SK-N-SH (cell line): ENCODE results near the gene SART1. TPM values are rescaled to one million over a fixed set of nuclear protein-coding genes. Genes with fewer than 3 reads are reported as not detected.

ENCODE experiments used
- CTCF ChIA-PET: fragments of 300-600, 350-600 bp; formaldehyde crosslinking; extraction: SDS; loops from one replicate; lab custom pipeline; 2021; lab: Yijun Ruan, JAX
- POLR2A ChIA-PET: fragments of 350-600 bp; sonication (Branson Sonifier 250); formaldehyde crosslinking; extraction: SDS; loops from one replicate; lab custom pipeline; 2020; ENCODE audit warnings: antibody characterized with exemption, inconsistent platforms; lab: Yijun Ruan, JAX
- DNase-seq: peaks from one replicate; pipeline ENCODE4 v3.0.0; 2012
- H2AFZ ChIP-seq: fragments of 200-600 bp; sonication (generic); 2 replicates; pipeline ENCODE4 v1.8.1; 2016; ENCODE audit warnings: antibody characterized with exemption, mild to moderate bottlenecking, low read depth
- H3F3A ChIP-seq: fragments of 200-600 bp; sonication (generic); replicated peaks from 2 replicates; pipeline ENCODE3; 2016; ENCODE audit warnings: antibody characterized with exemption, mild to moderate bottlenecking; ENCODE audit not compliant: insufficient read depth
- H3K27ac ChIP-seq, 2 experiments: fragments of 200-500 bp in 1 of 2; fragments of 200-600 bp in 1 of 2; sonication (Bioruptor generic) in 1 of 2; sonication (generic), shearing (Covaris generic) in 1 of 2; 2 replicates each; pipeline versions ENCODE4 v1.5.1 to v1.6.1; 2014 to 2016; ENCODE audit warnings: low read depth in 2 of 2, inconsistent platforms in 1 of 2, low read length in 1 of 2, mild to moderate bottlenecking in 1 of 2, mixed read lengths in 1 of 2
- H3K27me3 ChIP-seq: fragments of 200-600 bp; sonication (generic), shearing (Covaris generic); 2 replicates; pipeline ENCODE4 v1.6.1; 2016; ENCODE audit warnings: mixed run types; ENCODE audit not compliant: insufficient read depth
- H3K36me3 ChIP-seq, 2 experiments: fragments of 200-500 bp in 1 of 2; fragments of 200-600 bp in 1 of 2; sonication (Bioruptor generic) in 1 of 2; sonication (generic) in 1 of 2; replicated peaks in 1 of 2; 2 replicates each; pipeline versions ENCODE3 to v1.5.1; 2014 to 2016; ENCODE audit warnings: low read length in 1 of 2, mild to moderate bottlenecking in 1 of 2; ENCODE audit not compliant: insufficient read depth in 2 of 2, control insufficient read depth in 1 of 2
- H3K4me1 ChIP-seq, 2 experiments: fragments of 200-500 bp in 1 of 2; fragments of 200-600 bp in 1 of 2; sonication (Bioruptor generic) in 1 of 2; sonication (generic), shearing (Covaris generic) in 1 of 2; 2 replicates each; pipeline versions ENCODE4 v1.5.1 to v1.6.1; 2014 to 2016; ENCODE audit warnings: low read depth in 1 of 2, low read length in 1 of 2, mixed run types in 1 of 2; ENCODE audit not compliant: insufficient read depth in 2 of 2, control insufficient read depth in 1 of 2
- H3K4me2 ChIP-seq: fragments of 200-600 bp; sonication (generic), shearing (Covaris generic); 2 replicates; pipeline ENCODE4 v1.6.1; 2017; ENCODE audit warnings: mixed run types
- H3K4me3 ChIP-seq, 2 experiments: fragments of 200-500 bp in 1 of 2; fragments of 200-600 bp in 1 of 2; sonication (Bioruptor generic) in 1 of 2; sonication (generic), shearing (Covaris generic) in 1 of 2; 2 replicates each; pipeline versions ENCODE4 v1.5.1 to v1.8.1; 2014 to 2016; ENCODE audit warnings: low read depth in 2 of 2, inconsistent platforms in 1 of 2, low read length in 1 of 2, mild to moderate bottlenecking in 1 of 2, mixed read lengths in 1 of 2, moderate library complexity in 1 of 2
- H3K79me2 ChIP-seq: fragments of 200-600 bp; sonication (generic); 2 replicates; pipeline ENCODE4 v1.8.1; 2017; ENCODE audit warnings: mild to moderate bottlenecking; ENCODE audit not compliant: insufficient read depth
- H3K9ac ChIP-seq: fragments of 200-600 bp; sonication (generic); 2 replicates; pipeline ENCODE4 v1.6.1; 2017; ENCODE audit warnings: mixed run types
- H3K9me2 ChIP-seq: fragments of 200-600 bp; sonication (generic); 2 replicates; pipeline ENCODE4 v1.6.1; 2017; ENCODE audit warnings: mixed run types
- H3K9me3 ChIP-seq: fragments of 200-600 bp; sonication (generic); 2 replicates; pipeline ENCODE4 v1.6.1; 2017; ENCODE audit warnings: mixed run types, mild to moderate bottlenecking, moderate library complexity
- H4K20me1 ChIP-seq: fragments of 200-600 bp; sonication (generic); 2 replicates; pipeline ENCODE4 v1.6.1; 2017; ENCODE audit warnings: mild to moderate bottlenecking, mixed run types; ENCODE audit not compliant: insufficient read depth
- CHD2 ChIP-seq: fragments of 150-350 bp; IDR thresholded peaks from 2 replicates; pipeline ENCODE4 v1.6.1; 2018; ENCODE audit warnings: low read length; ENCODE audit not compliant: partially characterized antibody
- FOSL2 ChIP-seq: IDR thresholded peaks from 2 replicates; pipeline ENCODE4 v1.4.0; 2012; ENCODE audit warnings: low read depth, mild to moderate bottlenecking, moderate library complexity, borderline replicate concordance
- GABPA ChIP-seq: IDR thresholded peaks from 2 replicates; pipeline ENCODE4 v1.4.0; 2012; ENCODE audit warnings: low read depth, mild to moderate bottlenecking
- GATA2 ChIP-seq: sonication (generic); formaldehyde crosslinking; IDR thresholded peaks from 2 replicates; pipeline ENCODE4 v1.5.0; 2020; ENCODE audit warnings: mild to moderate bottlenecking, missing genetic modification reagents
- JUND ChIP-seq: IDR thresholded peaks from 2 replicates; pipeline ENCODE4 v1.4.0; 2012
- MEF2A ChIP-seq: IDR thresholded peaks from 2 replicates; pipeline ENCODE4 v1.4.0; 2012; ENCODE audit warnings: low read depth, borderline replicate concordance
- POLR2AphosphoS5 ChIP-seq: IDR thresholded peaks from 2 replicates; pipeline ENCODE4 v1.6.1; 2012; ENCODE audit warnings: low read depth, low read length
- RCOR1 ChIP-seq: fragments of 150-350 bp; IDR thresholded peaks from 2 replicates; pipeline ENCODE4 v1.6.1; 2017; ENCODE audit warnings: antibody characterized with exemption, low read length
- RFX5 ChIP-seq: IDR thresholded peaks from 2 replicates; pipeline ENCODE4 v1.6.1; 2012; ENCODE audit warnings: mild to moderate bottlenecking, improper control_type of control experiment, low read length
- SIN3A ChIP-seq: IDR thresholded peaks from 2 replicates; pipeline ENCODE4 v1.6.1; 2012; ENCODE audit warnings: low read depth, mild to moderate bottlenecking, low read length, moderate library complexity, borderline replicate concordance
- SMC3 ChIP-seq: IDR thresholded peaks from 2 replicates; pipeline ENCODE4 v1.6.1; 2012; ENCODE audit warnings: low read depth, low read length, improper control_type of control experiment
- TEAD4 ChIP-seq: IDR thresholded peaks from 2 replicates; pipeline ENCODE4 v1.4.0; 2012; ENCODE audit warnings: mild to moderate bottlenecking, borderline replicate concordance; ENCODE audit not compliant: insufficient read depth
- YY1 ChIP-seq: IDR thresholded peaks from 2 replicates; pipeline ENCODE4 v1.4.0; 2012; ENCODE audit warnings: low read depth, mild to moderate bottlenecking
- WGBS: methylation state at CpG from one replicate; pipeline ENCODE4 v1.1.6; 2017; ENCODE audit warnings: low lambda C conversion rate; 5-methylcytosine and 5-hydroxymethylcytosine counted together
- polyA plus RNA-seq, 3 experiments: library from polyadenylated mRNA; depleted of rRNA; stranded (reverse); fragments of >200 nt; gene quantifications; 2 replicates each; pipeline ENCODE4 v1.2.3, GENCODE V29; 2012
- TF ChIP-seq, protein P1 (sequence below): IDR thresholded peaks from 2 replicates; pipeline ENCODE4 v1.4.0; 2012; ENCODE audit warnings: low read depth
- TF ChIP-seq, protein P2 (sequence below): IDR thresholded peaks from 2 replicates; pipeline ENCODE4; 2012

The SART1 gene
- polyA plus RNA-seq, 1 of the 3 experiments (the other 2 are of a cell fraction) = 73.6 TPM

DNA sequence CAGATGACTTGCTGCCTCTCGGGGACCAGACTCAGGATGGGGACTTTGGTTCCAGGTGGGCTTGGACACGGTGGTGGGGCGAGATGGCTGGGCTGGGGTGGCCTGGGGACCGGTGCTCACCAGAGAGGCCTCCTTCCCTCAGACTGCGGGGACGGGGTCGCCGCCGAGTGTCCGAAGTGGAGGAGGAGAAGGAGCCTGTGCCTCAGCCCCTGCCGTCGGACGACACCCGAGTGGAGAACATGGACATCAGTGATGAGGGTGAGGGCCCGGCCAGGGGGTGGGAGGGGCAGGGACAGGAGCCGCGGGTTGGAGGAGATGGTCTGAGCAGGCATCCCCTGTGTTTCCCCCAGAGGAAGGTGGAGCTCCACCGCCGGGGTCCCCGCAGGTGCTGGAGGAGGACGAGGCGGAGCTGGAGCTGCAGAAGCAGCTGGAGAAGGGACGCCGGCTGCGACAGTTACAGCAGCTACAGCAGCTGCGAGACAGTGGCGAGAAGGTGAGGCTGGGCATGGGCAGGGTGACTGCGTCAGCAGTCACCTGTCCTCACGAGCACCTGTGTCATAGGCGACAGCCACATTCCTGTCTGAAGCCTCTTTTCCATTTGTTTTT lies 5.9 kb downstream of the SART1 start:
- 94% methylated on average over 24 of the region's 30 CpGs for WGBS
- H3K4me3 ChIP-seq = no peak overlapping the region
- DNase-seq = no peak
- peaks cover 8 to 10% of the 10 kb centered on the region in 2 experiments; a peak in 3 of 4 replicates for H3K4me1 ChIP-seq
- no peak overlapping the region for H2AFZ ChIP-seq
- peaks cover 47 to 54% of the 10 kb centered on the region in 2 experiments for H3K36me3 ChIP-seq
- no peaks in the 10 kb centered on the region for H3K9me3 ChIP-seq
- ChIA-PET POLR2A (interaction anchor here (0.6 kb wide), 1 partner anchor 75 kb away, joined by 3 read pairs; no protein-coding TSS in a partner anchor), CTCF (interaction anchor here (1.3 to 1.4 kb wide), 3 partner anchors 21 to 83 kb away, joined by 4 to 5 read pairs (median 4); no protein-coding TSS in a partner anchor)
- no peak overlapping the region for H3K4me2 ChIP-seq
- no peaks in the 10 kb centered on the region for H3K27me3 ChIP-seq
- H3K9ac ChIP-seq = no peak overlapping the region
- H4K20me1 ChIP-seq = peaks cover 9% of the 10 kb centered on the region; the same call in 1 of the 2 replicates
- peaks cover 6% of the 10 kb centered on the region for H3F3A ChIP-seq
- H3K79me2 ChIP-seq = peaks cover 41% of the 10 kb centered on the region
- H3K9me2 ChIP-seq = no peaks in the 10 kb centered on the region
- TF ChIP-seq, protein P1, sequence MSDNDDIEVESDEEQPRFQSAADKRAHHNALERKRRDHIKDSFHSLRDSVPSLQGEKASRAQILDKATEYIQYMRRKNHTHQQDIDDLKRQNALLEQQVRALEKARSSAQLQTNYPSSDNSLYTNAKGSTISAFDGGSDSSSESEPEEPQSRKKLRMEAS = no peak
- no peak for TF ChIP-seq JUND
- TF ChIP-seq RFX5 = no peak
- no peak for TF ChIP-seq POLR2AphosphoS5
- no peak for TF ChIP-seq GABPA
- no peak for TF ChIP-seq SMC3
- TF ChIP-seq RCOR1 = no peak
- TF ChIP-seq FOSL2 = no peak
- TF ChIP-seq, protein P2, sequence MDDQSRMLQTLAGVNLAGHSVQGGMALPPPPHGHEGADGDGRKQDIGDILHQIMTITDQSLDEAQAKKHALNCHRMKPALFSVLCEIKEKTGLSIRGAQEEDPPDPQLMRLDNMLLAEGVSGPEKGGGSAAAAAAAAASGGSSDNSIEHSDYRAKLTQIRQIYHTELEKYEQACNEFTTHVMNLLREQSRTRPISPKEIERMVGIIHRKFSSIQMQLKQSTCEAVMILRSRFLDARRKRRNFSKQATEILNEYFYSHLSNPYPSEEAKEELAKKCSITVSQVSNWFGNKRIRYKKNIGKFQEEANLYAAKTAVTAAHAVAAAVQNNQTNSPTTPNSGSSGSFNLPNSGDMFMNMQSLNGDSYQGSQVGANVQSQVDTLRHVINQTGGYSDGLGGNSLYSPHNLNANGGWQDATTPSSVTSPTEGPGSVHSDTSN = no peak
- no peak overlapping the region for H3K27ac ChIP-seq

- 89% methylated on average over 13 of the region's 15 CpGs for WGBS
- Histone ChIP-seq H3K4me3 (no peak overlapping the region), H3F3A (peaks cover 9% of the 10 kb centered on the region), H3K27me3 (no peaks in the 10 kb centered on the region), H3K27ac (no peak overlapping the region), H3K9ac (no peak overlapping the region), H2AFZ (no peak overlapping the region), H4K20me1 (0 out of 2 replicates have a peak, but pooled peaks cover 5% of the 10 kb centered on the region), H3K79me2 (peaks cover 27% of the 10 kb centered on the region), H3K4me1 (0 out of 4 replicates have a peak, but pooled peaks cover 0 to under 1% of the 10 kb centered on the region in 2 experiments), H3K9me3 (no peaks in the 10 kb centered on the region), H3K36me3 (peaks cover 50 to 61% of the 10 kb centered on the region in 2 experiments), H3K9me2 (no peaks in the 10 kb centered on the region), H3K4me2 (no peak overlapping the region)
- no peak for DNase-seq
- ChIA-PET CTCF (interaction anchor here (1.3 to 2.2 kb wide), 2 partner anchors 84 to 85 kb away, joined by 4 to 8 read pairs; no protein-coding TSS in a partner anchor), POLR2A (no interaction called here)
- no peak for TF ChIP-seq CHD2
- no peak for TF ChIP-seq YY1
- no peak for TF ChIP-seq SIN3A
- no peak for TF ChIP-seq TEAD4
- no peak for TF ChIP-seq GATA2
- no peak for TF ChIP-seq FOSL2
- TF ChIP-seq MEF2A = no peak
- TF ChIP-seq JUND = no peak
- no peak for TF ChIP-seq GABPA
These were observed 7.3 kb downstream of the SART1 start for GRCh38 chr11:65968600-65969482.
